ENCODE data around the gene PIEZO1.

Gene PIEZO1

DNA sequence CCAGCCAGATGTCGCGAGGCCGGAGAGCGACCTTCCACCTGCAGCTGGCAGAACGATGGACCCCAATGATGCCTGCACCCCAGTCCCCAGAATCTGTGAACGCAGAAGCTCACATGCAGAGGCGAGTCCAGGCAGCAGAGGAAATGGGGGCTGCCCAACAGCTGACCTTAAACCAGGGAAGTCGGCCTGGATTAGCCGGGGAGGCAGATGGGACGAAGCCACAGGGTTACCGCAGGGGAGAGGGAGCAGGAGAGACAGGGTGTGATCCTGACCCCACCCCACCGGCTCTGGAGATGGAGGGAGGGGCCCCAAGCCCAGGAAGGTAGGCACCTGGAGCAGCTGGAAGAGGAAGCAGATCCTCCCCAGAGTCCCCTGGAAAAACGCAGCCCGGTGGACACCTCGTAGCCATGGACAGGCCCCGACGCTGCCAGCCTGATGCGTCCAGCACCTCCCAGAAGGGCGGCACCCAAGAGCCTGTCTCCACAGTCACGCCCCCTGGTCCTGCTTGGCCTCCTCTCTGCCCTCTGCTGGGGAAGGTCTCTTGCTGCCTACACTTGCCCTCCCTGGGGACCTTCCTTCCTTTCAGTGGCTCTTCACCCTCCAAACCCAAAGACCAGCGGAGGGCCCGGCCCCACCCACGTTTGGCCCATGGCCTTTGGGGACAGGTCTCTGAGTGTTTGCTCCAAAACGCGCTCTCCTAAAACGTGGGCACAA lies 37.3 kb downstream of the PIEZO1 start:
- no peak for DNase-seq

DNA sequence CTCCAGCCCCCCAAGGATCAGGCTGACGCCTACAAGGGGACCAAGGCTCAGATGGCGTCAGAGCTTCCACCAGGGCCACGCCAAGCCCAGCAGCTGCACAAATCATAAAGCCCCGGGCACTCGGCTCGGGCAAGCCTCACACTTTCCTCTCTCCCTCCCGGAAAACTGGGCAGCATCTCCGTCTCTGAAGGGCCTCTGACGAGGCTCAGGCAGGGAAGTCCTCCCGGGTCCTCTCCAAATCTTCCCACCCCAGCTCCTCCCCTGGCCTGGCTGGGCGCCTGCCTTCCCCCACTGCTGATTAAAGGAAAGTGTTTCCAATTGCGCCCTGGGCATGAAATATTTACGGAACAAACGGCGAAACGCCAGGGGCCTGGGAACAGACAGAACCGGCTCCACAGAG lies 38.5 kb downstream of the PIEZO1 start:
- DNase-seq, result no peak

DNA sequence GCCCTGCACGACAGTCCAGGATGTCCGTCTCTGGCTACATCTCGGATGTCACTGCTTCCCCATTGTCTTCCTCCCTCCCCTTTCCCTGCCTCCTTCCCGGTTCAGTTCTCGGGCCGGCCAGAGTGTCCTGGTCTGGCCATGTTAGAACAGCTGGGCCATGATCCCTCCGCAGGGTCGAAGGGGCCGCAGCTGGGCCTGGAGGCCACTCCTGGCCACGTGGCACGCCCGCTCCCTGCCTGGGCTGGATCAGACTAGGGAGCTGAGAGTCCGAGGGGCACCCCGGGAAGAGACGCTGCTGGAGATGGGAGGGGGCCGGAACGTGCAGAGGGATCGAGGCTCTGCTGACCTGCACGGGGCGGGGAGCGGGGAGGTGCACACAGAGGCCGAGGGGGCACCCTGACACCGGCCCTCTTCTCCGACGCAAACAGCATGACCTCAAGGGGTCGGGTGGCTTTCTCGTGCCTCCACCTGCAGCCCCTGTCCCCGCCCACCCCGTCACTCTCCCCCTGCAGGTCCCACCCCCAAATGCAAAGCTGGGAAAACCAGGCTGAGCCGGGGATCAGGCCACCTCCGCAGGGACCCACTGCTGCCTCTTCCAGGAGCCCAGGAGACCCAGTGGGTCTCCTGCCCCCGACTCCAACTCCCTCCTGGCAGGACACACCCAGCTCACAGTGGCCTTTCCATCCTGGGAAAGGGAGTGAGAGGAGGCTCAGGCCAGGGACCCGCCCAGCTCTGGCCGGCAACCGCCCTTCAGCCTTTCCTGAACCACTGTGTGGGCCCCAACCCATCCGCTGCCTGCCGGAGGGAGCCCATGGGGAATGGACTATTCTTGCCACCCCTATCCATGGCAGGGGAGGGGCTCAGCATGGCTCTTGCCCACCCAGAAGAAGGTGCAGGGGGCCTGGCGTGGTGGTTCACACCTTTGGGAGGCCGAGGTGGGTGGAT lies 40.2 kb downstream of the PIEZO1 start:
- no peak for DNase-seq

DNA sequence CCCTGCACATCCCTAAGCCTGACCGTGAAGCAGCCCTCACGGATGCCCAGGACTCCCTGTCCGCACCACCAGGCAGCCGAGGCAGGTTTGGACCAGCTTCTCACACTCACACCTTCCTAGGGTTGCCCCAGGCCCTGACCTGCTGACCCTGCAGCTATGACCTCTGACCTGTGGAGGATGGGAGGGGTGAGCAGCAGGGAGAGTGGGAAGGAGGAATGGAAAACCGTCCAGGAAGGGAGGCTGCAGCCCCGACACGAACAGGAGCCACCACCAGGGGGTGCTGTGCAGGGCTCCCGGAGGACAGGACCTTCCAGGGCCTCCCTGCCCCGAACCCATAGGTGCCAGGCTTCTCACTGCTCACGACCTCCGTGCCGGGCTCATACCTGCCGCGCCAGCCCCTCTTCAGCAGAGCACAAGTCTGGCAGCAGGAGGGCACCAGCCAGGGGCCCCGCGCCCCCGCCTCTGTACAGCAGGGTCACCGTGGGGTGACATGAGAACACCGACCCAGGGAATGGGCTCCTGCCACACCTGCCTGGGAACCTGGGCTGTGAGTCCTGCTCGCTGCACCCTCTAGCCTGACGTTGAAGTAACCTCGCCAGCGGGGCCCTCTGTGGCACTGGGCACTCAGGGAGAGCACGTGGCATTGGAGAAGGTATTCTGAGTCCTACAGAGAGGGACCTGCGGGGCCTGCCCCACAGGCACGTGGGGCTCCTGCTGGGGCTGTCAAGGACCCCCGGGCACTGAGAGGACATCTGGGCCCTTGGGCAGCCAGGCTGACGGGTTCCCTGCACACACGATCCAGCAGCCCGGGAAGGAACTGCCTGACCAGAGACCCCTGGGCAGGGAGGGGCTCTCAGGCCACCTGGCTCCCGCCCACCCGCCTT lies 41.1 kb downstream of the PIEZO1 start:
- peak; percentile 91 for DNase-seq

DNA sequence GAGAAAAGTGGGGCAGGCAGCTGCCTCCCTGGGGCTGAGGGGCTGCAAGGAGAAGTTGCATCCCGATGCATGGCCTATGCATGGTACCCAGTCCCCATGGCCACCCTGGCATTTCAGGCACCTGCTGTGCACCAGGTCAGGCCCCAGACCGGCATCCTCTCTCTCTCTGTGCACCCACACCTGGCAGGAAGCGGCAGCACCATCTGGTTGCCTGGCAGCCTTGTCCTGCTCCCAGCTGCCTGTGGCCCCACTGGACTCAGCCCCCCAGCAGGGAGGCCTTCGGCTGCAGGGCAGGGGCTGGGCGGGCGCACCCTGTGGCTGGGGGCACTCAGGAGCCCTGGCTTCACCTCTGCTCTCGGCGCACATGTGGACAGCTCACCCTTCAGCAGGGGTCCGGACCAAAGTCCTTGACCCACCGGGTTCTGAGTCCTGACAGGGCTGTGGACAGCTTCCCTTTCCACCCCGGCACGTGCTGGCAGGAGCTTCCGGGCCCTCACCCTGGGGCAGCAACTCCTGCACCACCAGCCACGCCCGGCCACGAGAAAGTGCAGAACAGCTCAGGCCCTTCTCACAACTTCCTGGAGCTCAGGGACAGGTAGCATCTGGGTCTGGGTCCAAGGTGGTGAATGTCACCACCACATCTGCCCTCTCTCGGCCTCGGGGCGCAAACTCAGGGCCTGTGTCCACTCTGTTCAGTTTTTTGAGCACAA lies 42.0 kb downstream of the PIEZO1 start:
- no peak for DNase-seq

DNA sequence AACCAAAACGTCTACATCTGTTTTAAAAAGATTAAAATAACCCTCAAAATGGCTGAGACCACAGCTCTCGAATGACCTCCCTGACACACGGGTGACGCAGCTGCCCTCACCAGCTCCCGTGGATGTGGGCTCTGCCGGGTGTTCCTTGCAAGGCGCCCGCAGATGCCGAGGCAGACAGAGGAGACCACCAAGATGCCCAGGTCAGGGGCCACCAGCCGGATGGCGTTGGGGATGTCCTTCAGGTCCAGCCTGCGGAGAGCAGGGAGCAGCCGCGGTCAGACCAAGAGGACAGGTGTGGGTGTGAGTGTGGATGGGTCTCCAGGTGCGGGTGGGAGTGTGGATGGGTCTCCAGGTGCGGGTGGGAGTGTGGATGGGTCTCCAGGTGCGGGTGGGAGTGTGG lies 43.7 kb downstream of the PIEZO1 start:
- no peak for DNase-seq

DNA sequence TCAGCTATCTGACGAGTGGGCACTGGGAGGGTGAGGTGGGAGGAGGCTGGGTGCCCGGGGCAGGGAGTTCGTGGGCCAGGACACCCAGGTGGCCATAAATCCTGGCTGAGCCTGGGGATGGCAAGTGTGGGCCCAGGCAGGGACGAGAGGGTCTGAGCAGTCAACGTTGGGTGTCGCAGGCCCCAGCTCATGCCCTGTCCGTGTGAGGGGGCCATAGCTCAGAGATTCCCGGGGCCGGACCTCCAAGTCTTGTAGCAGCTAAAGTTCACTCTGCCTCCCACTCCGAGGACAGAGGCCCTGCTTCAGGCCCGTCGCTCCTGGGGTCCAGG lies 44.3 kb downstream of the PIEZO1 start:
- no peak for DNase-seq

DNA sequence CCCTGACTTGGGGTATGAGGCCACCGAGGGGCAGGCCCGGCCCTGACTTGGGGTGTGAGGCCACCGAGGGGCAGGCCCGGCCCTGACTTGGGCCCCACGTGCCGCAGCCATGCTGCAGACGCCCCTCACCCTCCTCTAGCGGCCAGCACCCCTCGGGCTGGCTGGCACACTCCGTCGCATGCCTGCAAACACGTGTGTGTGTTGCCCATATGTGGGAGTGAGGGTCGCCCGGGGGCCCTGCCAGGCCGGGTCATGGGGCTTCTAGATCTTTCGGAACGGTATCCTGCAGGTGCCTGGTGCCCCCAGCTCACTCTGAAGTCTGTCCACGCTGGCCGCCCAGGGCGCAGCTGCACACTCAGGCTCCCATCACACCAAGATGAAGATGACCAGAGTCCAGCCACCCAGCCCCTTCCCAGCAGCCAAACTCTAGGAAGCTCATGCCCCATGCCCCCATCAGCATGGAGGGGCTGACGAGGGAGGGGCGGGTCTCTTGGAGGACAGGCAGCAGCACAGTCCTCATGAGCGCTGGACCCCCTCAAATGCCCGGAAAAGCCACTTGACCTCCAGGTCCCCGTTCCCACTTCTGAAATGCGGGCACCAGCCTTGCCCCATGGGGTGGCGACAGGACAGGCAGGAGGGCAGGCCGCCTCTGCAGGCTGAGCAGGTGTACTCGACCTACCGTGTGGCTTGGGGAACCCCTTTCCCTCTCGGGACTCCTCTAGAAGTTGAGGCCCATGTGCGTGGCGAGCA lies 44.9 kb downstream of the PIEZO1 start:
- DNase-seq, result no peak

DNA sequence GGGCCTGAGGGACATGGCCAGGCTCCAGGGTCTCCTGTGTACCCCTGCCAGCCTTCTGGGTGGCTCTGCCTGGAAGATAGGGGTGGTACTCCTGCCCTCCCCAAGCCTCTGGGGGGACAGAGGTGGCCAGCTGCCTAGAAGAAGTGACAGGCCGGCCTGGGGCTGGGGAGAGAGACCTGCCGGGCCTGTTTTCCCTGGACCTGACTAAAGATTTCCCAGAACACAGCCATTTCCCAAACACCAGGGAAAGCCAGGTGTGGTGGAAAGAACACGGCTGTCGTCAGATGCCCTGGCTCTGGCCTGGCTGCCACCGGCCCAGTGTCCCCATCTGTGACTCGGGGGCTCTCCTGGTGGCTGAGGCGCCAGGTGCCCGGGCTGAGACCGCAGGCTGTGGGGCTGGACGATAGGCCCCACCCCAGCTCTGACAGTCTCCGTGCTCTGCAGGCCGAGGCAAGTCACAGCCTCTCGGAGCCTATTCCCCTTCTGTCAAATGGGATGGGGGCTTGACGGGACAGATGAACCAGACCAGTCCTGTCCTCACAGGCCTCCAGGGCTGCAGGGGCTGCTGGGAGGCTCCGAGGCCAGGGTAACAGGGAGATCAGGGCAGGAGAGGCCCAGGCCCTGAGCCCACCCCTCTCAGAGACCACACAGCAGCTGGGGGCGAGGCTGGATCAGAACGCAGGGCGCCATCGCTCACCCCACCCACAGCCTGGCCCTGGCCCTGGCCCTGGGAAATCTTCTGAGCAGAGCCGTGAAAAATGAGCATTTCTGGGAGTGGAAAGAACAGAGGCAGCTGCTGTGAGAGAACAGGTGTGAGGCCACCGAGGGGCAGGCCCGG lies 45.7 kb downstream of the PIEZO1 start:
- no peak for DNase-seq

DNA sequence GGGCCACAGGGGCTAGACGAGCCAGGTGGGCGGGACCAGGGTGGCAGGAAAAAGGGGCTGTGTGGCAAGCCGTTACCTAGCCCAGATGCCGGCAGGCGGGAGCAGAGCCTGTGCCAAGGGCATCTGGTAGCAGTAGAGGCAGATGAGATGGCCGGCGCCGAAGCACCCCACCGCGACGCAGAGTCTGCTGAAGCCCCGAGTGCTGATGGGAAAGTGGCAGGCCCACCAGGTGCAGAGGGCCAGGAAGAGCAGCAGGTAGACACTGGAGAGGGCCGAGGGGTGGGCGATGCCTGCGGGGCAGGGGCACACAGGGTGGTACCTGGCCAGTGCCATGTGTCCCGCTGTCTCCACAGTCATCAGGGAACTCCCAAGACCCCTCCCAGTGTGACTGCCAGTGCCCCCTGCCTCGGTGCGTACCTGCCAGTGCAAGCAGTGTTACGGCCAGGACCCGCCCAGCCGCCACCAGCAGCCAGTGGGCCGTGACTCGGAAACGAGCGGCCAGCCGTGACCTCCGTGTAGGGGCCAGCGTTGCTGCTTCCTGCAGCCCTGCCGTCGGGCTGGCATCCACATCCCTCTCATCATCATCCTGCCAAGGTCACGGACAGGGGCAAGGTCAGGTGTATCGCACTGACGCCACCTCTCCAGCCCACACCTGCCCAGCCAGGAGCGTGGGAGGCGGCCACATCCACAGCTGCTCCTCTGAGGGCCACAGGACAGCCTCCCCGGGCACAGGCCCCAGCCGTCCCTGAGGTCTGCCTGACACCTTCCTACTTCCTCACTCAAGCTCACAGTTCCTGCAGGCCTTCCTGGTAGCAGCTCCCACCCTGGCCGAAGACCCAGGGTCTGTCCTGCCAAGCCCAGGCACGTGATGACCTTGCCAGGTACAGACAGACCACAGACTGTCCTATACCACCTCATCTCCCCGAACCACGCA lies 46.6 kb downstream of the PIEZO1 start:
- no peak for DNase-seq

DNA sequence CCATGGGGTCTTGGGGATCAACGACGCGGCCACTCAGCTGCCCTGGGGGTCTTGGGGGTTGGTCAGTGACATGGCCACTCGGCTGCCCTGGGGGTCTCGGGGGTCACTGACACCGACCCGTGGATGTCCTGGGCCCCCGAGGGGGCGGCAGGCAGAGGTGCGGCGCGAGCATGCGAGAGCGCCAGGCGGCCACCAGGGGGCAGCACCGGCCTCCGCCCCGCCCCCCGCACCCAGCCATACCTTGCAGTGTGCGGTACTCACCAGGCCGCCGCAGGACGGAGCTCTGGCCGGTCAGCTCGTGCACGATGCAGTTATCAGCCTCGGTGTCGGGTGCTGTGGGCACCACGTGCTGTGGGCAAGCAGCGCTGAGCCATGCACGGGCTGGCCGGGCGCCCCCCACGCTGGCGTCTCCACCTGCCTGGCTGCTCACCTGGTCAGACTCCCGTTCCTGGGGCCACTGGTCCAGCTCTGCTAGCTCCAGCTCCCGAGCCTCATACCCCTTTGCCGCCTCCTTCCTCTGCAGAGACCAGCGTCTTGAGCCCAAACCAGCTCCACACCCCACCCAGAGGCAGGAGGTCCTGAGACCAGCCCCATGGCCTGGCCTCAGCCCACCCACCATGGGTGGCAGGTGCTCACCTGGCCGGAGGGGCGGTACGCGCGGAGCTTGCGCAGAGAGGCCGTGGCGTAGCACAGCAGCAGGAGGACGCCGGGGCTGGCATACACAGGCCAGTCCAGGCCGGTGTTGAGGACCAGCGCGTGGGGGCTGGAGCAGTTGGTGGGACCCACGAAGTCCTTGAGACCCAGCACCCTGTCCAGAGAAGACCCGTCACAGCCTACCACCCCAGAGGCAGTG lies 47.5 kb downstream of the PIEZO1 start:
- peak; percentile 89 for DNase-seq

DNA sequence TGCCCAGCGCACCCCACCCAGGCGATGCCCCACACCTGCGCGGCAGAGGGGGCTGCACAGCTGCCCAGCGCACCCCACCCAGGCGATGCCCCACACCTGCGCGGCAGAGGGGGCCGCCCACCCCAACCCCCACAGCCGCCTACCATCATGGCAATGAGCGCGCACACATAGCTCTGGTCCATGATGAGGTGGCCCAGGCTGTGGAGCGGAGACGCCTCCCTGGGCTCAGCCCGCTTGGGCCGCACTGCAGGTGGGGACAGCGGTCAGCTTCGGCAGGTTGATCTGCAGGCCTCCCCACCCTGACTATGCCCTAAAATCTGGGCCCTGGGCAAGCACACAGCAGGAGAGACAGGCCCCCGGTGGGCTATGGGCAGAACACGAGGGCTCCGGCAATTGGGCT lies 48.5 kb downstream of the PIEZO1 start:
- DNase-seq, result no peak

DNA sequence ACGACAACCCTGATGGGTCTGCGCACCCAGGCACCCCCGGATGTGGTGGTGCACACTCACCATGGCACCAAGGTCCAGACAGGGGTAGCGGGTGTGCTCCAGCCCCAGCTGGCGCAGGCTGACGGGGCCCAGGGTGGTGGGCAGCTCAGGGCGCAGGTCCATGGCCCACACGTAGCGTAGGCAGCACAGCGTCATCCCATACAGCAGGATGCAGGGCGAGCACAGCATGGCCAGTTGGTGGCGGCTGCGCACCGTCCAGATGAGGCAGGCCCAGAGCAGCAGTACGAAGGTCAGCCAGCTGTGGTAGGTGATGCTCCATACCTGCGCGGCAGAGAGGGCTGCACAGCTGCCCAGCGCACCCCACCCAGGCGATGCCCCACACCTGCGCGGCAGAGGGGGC lies 48.9 kb downstream of the PIEZO1 start:
- no peak for DNase-seq

DNA sequence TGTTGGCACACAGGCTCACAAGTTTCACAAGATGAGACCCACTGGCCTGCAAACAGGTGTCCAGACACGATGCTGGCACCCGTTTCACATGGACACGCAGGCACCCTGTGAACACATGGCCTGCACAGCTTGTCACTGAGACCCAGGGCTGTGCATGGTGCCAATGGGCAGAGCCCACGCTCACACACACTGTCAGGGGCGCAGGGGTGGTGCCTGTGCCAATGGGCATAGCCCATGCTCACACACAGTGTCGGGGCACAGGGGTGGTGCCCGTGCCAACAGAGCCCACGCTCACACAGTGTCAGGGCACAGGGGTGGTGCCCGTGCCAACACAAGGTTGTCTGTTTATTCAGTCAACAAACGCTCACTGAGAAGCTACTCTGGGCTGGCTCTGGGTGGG lies 49.4 kb downstream of the PIEZO1 start:
- DNase-seq, result no peak

DNA sequence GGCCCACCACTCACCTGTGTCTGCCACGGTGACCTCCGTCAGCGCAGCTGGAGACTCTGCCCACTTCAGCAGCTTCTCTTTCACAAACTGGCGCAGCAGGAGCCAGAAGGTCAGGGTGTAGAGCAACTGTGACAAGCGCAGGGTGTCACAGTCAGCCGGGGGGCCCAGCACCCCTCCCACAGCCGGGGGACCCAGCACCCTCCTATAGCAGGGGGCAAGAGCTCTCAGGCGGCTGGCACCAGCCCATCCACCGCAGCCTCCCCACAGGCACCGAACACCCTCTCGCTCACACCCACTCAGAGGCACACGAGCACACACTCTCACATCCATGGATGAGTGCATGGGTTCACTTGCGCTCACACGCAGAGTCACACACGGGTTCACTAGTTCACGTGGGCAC lies 49.9 kb downstream of the PIEZO1 start:
- DNase-seq, result no peak

DNA sequence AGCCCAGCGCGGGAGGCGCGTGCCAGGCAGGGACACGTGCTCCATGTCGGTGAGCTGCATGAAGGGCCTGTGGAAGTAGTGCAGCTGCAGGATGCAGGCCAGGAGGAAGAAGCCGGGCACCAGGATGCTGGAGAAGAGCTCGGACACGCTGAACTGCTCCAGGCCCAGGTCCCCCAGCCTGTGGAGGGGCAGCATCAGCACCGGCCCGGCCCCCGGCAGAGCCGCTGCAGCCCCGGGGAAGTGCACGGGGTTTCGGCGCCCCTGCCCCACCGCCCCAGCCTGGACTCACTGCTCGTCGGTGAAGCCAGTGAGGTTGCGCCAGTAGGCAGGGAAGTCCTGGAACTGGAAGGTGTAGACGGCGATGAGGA lies 50.7 kb downstream of the PIEZO1 start:
- no peak for DNase-seq

DNA sequence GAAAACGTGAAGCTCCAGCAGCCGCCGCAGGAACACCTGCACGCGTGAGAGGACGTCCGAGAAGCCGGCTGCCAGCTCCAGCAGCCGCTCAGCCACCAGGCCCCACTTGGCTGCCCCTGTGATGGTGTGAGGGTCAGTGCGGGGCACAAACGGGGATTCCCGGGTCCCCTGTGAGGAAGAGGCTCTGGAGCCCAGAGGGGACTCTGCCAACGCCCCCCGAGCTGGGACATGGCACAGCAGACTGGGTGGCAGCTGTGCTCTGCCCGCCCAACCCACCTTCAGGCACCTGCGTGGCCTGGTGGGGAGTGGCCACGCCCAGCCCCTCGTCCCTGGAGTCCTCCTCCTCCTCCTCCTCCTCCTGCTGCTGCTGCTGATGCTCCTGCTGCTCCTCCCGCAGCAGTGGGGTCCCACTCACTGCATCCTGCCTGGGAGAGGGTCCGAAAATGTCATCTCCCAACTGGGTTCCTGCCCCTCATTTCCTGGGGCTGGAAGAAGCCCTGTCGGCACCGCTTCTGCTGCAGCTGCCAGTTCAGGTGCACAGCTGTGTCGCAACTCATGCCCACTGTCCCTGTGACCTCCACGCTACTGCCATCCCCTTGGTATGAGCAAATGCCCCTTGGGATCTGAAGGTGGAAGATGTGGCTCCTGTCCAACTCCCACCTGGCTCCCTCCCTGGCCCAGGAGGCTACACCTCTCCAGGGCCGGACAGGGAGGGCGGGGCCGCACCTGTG lies 51.2 kb downstream of the PIEZO1 start:
- DNase-seq, result no peak

DNA sequence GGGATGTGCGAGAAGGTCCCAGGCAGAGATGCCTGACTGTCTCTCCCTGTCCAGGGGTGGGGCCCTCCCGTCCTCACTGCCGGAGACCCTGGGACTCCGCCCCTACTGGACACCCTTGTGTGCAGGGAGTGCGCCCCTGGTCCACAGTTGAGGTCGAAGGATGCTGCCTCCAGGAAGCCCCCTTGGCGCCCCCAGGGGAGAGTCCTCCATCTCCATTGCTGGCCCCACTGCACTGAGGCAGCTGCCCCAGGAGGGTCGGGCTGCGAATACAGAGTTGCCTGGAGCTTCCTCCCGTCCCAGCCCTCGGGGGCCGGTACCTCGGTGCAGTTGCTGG lies 52.1 kb downstream of the PIEZO1 start:
- DNase-seq, result no peak
